ENCODE measurements around the gene PGA3. TPM values are rescaled to one million over a fixed set of nuclear protein-coding genes. Genes with fewer than 3 reads are reported as not detected.

Gene PGA3
- polyA plus RNA-seq, 2 donors: 1.9 to 27.7 TPM

GRCh38 chr11:61256710-61257482, 53.6 kb downstream of the PGA3 start:
- no peaks in the 10 kb centered on the region for H3K9me3 ChIP-seq (ENCODE audit: control insufficient read depth in 2 of 2, insufficient read depth in 1 of 2, low read depth in 1 of 2, low read length in 1 of 2)
- H3K36me3 ChIP-seq (ENCODE audit: control insufficient read depth in 2 of 2, insufficient read depth in 2 of 2, low read length in 1 of 2): no peaks in the 10 kb centered on the region
- H3K4me3 ChIP-seq (ENCODE audit: low read depth in 1 of 2, low read length in 2 of 2): no peak overlapping the region
- 90 to 94% methylated on average over 18 of the region's 18 CpGs for WGBS, 2 donors
- H3K27me3 ChIP-seq (ENCODE audit: control insufficient read depth in 1 of 2, insufficient read depth in 2 of 2, low read length in 2 of 2): no peaks in the 10 kb centered on the region
- no peak overlapping the region for H3K27ac ChIP-seq (ENCODE audit: low read depth in 2 of 2, low read length in 1 of 2)
- H3K4me1 ChIP-seq (ENCODE audit: control insufficient read depth in 2 of 2, insufficient read depth in 2 of 2, low read length in 1 of 2): no peaks in the 10 kb centered on the region

- Histone ChIP-seq H3K27ac (ENCODE audit: low read depth in 2 of 2, low read length in 1 of 2) (no peak overlapping the region), H3K27me3 (ENCODE audit: control insufficient read depth in 1 of 2, insufficient read depth in 2 of 2, low read length in 2 of 2) (no peaks in the 10 kb centered on the region), H3K4me3 (ENCODE audit: low read depth in 1 of 2, low read length in 2 of 2) (no peak overlapping the region), H3K36me3 (ENCODE audit: control insufficient read depth in 2 of 2, insufficient read depth in 2 of 2, low read length in 1 of 2) (no peaks in the 10 kb centered on the region), H3K4me1 (ENCODE audit: control insufficient read depth in 2 of 2, insufficient read depth in 2 of 2, low read length in 1 of 2) (no peaks in the 10 kb centered on the region), H3K9me3 (ENCODE audit: control insufficient read depth in 2 of 2, insufficient read depth in 1 of 2, low read depth in 1 of 2, low read length in 1 of 2) (no peaks in the 10 kb centered on the region)
- 85 to 88% methylated on average over 9 of the region's 9 CpGs for WGBS, 2 donors
These were observed 55.2 kb downstream of the PGA3 start for GRCh38 chr11:61258546-61258945.

- no peaks in the 10 kb centered on the region for H3K36me3 ChIP-seq (ENCODE audit: control insufficient read depth in 2 of 2, insufficient read depth in 2 of 2, low read length in 1 of 2)
- H3K27ac ChIP-seq (ENCODE audit: low read depth in 2 of 2, low read length in 1 of 2): no peak overlapping the region
- 93 to 97% methylated on average over 6 of the region's 6 CpGs for WGBS, 2 donors
- H3K4me1 ChIP-seq (ENCODE audit: control insufficient read depth in 2 of 2, insufficient read depth in 2 of 2, low read length in 1 of 2): no peaks in the 10 kb centered on the region
- H3K27me3 ChIP-seq (ENCODE audit: control insufficient read depth in 1 of 2, insufficient read depth in 2 of 2, low read length in 2 of 2): no peaks in the 10 kb centered on the region
- no peak overlapping the region for H3K4me3 ChIP-seq (ENCODE audit: low read depth in 1 of 2, low read length in 2 of 2)
- no peaks in the 10 kb centered on the region for H3K9me3 ChIP-seq (ENCODE audit: control insufficient read depth in 2 of 2, insufficient read depth in 1 of 2, low read depth in 1 of 2, low read length in 1 of 2)
These were observed 56.0 kb downstream of the PGA3 start for GRCh38 chr11:61259363-61259762.

Other genes starting within 250 kb of the PGA3 start
- gene CD6, start 231.8 kb upstream of the PGA3 start, polyA plus RNA-seq: 1 to 10 TPM; 1.3 to 1.4 TPM
- gene CD5, start 101.0 kb upstream of the PGA3 start, polyA plus RNA-seq: under 1 TPM; 0.39 to 0.52 TPM
- gene VPS37C, start 42.1 kb upstream of the PGA3 start, polyA plus RNA-seq: 10 to 100 TPM; 14.7 to 18.6 TPM
- 1 to 10 TPM; 1.0 to 9.5 TPM for gene PGA4, start 18.8 kb downstream of the PGA3 start, polyA plus RNA-seq
- gene PGA5, start 37.7 kb downstream of the PGA3 start, polyA plus RNA-seq: 1 to 10 TPM in 1 of 2 donors, under 1 TPM in 1; 0.11 to 3.2 TPM
- gene VWCE, start 91.8 kb downstream of the PGA3 start, polyA plus RNA-seq: under 1 TPM; 0.34 to 0.61 TPM
- gene DDB1, start 129.6 kb downstream of the PGA3 start, polyA plus RNA-seq: 10 to 100 TPM; 51.3 to 78.7 TPM
- 10 to 100 TPM; 23.9 to 42.5 TPM for gene TKFC, start 129.7 kb downstream of the PGA3 start, polyA plus RNA-seq
- gene CYB561A3, start 158.4 kb downstream of the PGA3 start, polyA plus RNA-seq: 10 to 100 TPM; 11.4 to 20.4 TPM
- 10 to 100 TPM; 24.4 to 32.9 TPM for gene TMEM138, start 158.9 kb downstream of the PGA3 start, polyA plus RNA-seq
- gene TMEM216, start 189.1 kb downstream of the PGA3 start, polyA plus RNA-seq: 10 to 100 TPM in 1 of 2 donors, 1 to 10 TPM in 1; 7.7 to 10.3 TPM
- 10 to 100 TPM; 32.7 to 43.1 TPM for gene CPSF7, start 226.5 kb downstream of the PGA3 start, polyA plus RNA-seq
- 10 to 100 TPM; 25.4 to 33.3 TPM for gene SDHAF2, start 226.6 kb downstream of the PGA3 start, polyA plus RNA-seq

All from esophagus (tissue), 2 donors.